SU-DHL-6 (cell line): ENCODE measurements around the gene TRAPPC4.

Experiments used
- CTCF ChIP-seq: fragments of 200-600 bp; sonication (generic); IDR thresholded peaks from one replicate; pipeline ENCODE4 v1.5.1; 2017; ENCODE audit warnings: antibody characterized with exemption, mild to moderate bottlenecking, low read length, moderate library complexity; ENCODE audit not compliant: insufficient read depth, poor library complexity, severe bottlenecking
- EZH2phosphoT487 ChIP-seq: fragments of 200-600 bp; sonication (generic), shearing (Covaris generic); conservative IDR thresholded peaks from 2 replicates; pipeline ENCODE4 v1.6.1; 2018; ENCODE audit warnings: mild to moderate bottlenecking, antibody characterized with exemption, low read length, moderate library complexity, mixed read lengths

DNA sequence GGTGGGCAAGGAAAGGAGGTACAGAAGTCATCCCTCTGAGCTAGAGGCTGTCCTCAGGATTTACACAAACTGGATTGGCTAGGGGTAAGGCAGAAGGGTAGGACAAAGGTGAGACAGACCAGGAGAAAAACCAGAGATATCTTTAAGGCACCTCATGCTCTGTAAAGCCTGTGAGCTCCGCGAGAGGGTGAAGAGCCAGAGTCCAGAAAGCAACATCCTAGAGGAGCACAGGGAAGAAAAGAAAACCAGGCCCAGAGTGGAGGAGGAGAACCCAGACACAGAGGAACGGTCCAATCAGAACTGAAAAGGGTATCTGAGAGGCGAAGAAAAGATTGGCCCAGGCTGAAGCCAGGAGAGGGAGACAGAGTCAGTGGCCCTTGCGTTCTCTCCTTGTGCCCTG lies 7.0 kb downstream of the TRAPPC4 start:
- TF ChIP-seq CTCF (no peak), EZH2phosphoT487 (no peak)
